ENCODE data around the gene LYRM9.

The LYRM9 gene

GRCh38 chr17:27892866-27893769 is at the start of gene LYRM9 (continued):
- TF ChIP-seq ZNF132 (tag by site-specific recombination; IDR thresholded peaks at IDR 0.05; ENCODE audit: borderline replicate concordance) (no peak), ZNF626 (tag by site-specific recombination; IDR thresholded peaks at IDR 0.05) (no peak), SP7 (tag by site-specific recombination; IDR thresholded peaks at IDR 0.05) (0 out of 2 replicates have a peak, but pooled peaks have one; percentile 14), ZNF10 (tag by site-specific recombination; IDR thresholded peaks at IDR 0.05) (peak; percentile 33; the same call in 1 of the 2 replicates), ZNF830 (tag by site-specific recombination; IDR thresholded peaks at IDR 0.05; ENCODE audit: low read depth) (no peak), ZNF558 (tag by site-specific recombination; IDR thresholded peaks at IDR 0.05) (no peak), ZNF174 (tag by site-specific recombination; IDR thresholded peaks at IDR 0.05) (no peak), ZNF624 (tag by site-specific recombination; IDR thresholded peaks at IDR 0.05) (no peak), ZNF16 (tag by site-specific recombination; IDR thresholded peaks at IDR 0.05; ENCODE audit: low read depth) (no peak), ZNF664 (tag by site-specific recombination; IDR thresholded peaks at IDR 0.05) (no peak; the same call in 1 of the 2 replicates), BCL11B (tag by site-specific recombination; IDR thresholded peaks at IDR 0.05; ENCODE audit: low read depth) (no peak), FEZF1 (tag by site-specific recombination; IDR thresholded peaks at IDR 0.05) (no peak; the same call in 1 of the 2 replicates), ZNF324 (tag by site-specific recombination; IDR thresholded peaks at IDR 0.05) (no peak), ZNF560 (tag by site-specific recombination; IDR thresholded peaks at IDR 0.05; ENCODE audit: borderline replicate concordance) (no peak), ZEB2 (tag by site-specific recombination; IDR thresholded peaks at IDR 0.05) (0 out of 2 replicates have a peak, but pooled peaks have one; percentile 10), ZNF37A (tag by site-specific recombination; IDR thresholded peaks at IDR 0.05) (no peak), MZF1 (tag by site-specific recombination; IDR thresholded peaks at IDR 0.05; ENCODE audit: borderline replicate concordance) (no peak), MYNN (tag by site-specific recombination; IDR thresholded peaks at IDR 0.05; ENCODE audit: borderline replicate concordance) (no peak), ZNF354C (tag by site-specific recombination; IDR thresholded peaks at IDR 0.05; ENCODE audit: borderline replicate concordance, low read depth) (no peak), HOXD13 (CRISPR knock-in tag; IDR thresholded peaks at IDR 0.05; ENCODE audit: borderline replicate concordance) (no peak)
- TF ChIP-seq, protein P1, sequence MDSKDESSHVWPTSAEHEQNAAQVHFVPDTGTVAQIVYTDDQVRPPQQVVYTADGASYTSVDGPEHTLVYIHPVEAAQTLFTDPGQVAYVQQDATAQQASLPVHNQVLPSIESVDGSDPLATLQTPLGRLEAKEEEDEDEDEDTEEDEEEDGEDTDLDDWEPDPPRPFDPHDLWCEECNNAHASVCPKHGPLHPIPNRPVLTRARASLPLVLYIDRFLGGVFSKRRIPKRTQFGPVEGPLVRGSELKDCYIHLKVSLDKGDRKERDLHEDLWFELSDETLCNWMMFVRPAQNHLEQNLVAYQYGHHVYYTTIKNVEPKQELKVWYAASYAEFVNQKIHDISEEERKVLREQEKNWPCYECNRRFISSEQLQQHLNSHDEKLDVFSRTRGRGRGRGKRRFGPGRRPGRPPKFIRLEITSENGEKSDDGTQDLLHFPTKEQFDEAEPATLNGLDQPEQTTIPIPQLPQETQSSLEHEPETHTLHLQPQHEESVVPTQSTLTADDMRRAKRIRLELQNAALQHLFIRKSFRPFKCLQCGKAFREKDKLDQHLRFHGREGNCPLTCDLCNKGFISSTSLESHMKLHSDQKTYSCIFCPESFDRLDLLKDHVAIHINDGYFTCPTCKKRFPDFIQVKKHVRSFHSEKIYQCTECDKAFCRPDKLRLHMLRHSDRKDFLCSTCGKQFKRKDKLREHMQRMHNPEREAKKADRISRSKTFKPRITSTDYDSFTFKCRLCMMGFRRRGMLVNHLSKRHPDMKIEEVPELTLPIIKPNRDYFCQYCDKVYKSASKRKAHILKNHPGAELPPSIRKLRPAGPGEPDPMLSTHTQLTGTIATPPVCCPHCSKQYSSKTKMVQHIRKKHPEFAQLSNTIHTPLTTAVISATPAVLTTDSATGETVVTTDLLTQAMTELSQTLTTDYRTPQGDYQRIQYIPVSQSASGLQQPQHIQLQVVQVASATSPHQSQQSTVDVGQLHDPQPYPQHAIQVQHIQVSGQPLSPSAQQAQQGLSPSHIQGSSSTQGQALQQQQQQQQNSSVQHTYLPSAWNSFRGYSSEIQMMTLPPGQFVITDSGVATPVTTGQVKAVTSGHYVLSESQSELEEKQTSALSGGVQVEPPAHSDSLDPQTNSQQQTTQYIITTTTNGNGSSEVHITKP (tag by site-specific recombination; IDR thresholded peaks at IDR 0.05): peak; percentile 55
- TF ChIP-seq, protein P2, sequence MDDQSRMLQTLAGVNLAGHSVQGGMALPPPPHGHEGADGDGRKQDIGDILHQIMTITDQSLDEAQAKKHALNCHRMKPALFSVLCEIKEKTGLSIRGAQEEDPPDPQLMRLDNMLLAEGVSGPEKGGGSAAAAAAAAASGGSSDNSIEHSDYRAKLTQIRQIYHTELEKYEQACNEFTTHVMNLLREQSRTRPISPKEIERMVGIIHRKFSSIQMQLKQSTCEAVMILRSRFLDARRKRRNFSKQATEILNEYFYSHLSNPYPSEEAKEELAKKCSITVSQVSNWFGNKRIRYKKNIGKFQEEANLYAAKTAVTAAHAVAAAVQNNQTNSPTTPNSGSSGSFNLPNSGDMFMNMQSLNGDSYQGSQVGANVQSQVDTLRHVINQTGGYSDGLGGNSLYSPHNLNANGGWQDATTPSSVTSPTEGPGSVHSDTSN (CRISPR knock-in tag; IDR thresholded peaks at IDR 0.05): peak; percentile 89; the same call in 1 of the 2 replicates
- TF ChIP-seq, protein P3, sequence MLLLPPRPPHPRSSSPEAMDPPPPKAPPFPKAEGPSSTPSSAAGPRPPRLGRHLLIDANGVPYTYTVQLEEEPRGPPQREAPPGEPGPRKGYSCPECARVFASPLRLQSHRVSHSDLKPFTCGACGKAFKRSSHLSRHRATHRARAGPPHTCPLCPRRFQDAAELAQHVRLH (tag by site-specific recombination; IDR thresholded peaks at IDR 0.05): no peak
- TF ChIP-seq, protein P4, sequence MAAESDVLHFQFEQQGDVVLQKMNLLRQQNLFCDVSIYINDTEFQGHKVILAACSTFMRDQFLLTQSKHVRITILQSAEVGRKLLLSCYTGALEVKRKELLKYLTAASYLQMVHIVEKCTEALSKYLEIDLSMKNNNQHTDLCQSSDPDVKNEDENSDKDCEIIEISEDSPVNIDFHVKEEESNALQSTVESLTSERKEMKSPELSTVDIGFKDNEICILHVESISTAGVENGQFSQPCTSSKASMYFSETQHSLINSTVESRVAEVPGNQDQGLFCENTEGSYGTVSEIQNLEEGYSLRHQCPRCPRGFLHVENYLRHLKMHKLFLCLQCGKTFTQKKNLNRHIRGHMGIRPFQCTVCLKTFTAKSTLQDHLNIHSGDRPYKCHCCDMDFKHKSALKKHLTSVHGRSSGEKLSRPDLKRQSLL (tag by site-specific recombination; IDR thresholded peaks at IDR 0.05): no peak
- TF ChIP-seq, protein P5, sequence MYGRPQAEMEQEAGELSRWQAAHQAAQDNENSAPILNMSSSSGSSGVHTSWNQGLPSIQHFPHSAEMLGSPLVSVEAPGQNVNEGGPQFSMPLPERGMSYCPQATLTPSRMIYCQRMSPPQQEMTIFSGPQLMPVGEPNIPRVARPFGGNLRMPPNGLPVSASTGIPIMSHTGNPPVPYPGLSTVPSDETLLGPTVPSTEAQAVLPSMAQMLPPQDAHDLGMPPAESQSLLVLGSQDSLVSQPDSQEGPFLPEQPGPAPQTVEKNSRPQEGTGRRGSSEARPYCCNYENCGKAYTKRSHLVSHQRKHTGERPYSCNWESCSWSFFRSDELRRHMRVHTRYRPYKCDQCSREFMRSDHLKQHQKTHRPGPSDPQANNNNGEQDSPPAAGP (tag by site-specific recombination; IDR thresholded peaks at IDR 0.05): no peak
- TF ChIP-seq, protein P6, sequence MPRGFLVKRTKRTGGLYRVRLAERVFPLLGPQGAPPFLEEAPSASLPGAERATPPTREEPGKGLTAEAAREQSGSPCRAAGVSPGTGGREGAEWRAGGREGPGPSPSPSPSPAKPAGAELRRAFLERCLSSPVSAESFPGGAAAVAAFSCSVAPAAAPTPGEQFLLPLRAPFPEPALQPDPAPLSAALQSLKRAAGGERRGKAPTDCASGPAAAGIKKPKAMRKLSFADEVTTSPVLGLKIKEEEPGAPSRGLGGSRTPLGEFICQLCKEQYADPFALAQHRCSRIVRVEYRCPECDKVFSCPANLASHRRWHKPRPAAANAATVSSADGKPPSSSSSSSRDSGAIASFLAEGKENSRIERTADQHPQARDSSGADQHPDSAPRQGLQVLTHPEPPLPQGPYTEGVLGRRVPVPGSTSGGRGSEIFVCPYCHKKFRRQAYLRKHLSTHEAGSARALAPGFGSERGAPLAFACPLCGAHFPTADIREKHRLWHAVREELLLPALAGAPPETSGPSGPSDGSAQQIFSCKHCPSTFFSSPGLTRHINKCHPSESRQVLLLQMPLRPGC (tag by site-specific recombination; IDR thresholded peaks at IDR 0.05): no peak

All from HEK293 (cell line).